A172 (cell line): ENCODE results near the gene YDJC. TPM values are rescaled to one million over a fixed set of nuclear protein-coding genes. Genes with fewer than 3 reads are reported as not detected.
A peak's percentile ranks its signal among the peaks of the same experiment; 100 is the strongest.
"Not testable (repeated sequence)": the region's sequence is repeated elsewhere in the genome, so short reads cannot be mapped to it uniquely, and the experiment has no call there.

Experiments used
- DNase-seq: peaks from one replicate; pipeline ENCODE4 v3.0.0-alpha.2; 2015; ENCODE audit warnings: low spot score
- total RNA-seq: library from RNA; depleted of rRNA; stranded (reverse); fragments of >200 nt; shearing (Covaris generic); gene quantifications from 2 replicates; pipeline ENCODE4 v1.2.3, GENCODE V29; 2014

The YDJC gene
- total RNA-seq, 1 experiment from 2014 or later = 15.1 TPM

- no peak for DNase-seq
Observed at GRCh38 chr22:21651521-21652009, 21.7 kb upstream of the YDJC start.

DNA sequence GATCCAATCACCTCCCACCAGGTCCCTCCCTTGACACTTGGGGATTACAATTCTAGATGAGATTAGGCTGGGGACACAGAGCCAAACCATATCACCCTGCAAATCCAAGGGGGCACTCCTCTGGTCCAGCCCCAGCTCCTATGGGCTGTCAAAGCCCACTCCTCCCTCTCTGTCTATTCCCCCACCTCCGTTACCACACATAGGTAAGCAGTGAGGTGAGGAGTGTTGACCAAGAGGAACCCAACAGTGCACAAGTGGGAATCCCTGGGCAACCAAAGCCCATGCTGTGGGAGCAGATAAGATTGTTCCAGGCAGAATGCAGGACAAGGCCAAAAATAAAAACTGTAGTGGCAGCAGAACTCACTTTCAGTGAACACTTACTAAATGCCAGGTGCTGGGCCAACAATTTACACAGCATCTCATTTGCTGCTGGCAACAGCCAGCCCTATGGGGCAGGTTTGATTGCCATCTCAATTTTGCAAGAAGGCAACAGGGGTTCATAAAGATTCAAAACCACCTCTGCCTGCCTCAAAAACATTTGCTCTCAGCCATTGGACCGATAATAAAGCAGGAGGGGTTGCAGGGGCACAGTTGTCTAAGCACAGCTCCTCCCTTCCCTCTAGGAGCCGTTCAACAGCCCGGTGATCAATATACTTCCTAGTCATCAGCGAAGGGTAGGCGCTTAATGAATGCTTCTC, 21.1 kb upstream of the YDJC start:
- DNase-seq = no peak

- DNase-seq = no peak
Observed at GRCh38 chr22:21650280-21650679, 20.5 kb upstream of the YDJC start.

GRCh38 chr22:21646608-21647590, 17.1 kb upstream of the YDJC start:
- peak; percentile 49 for DNase-seq

DNA sequence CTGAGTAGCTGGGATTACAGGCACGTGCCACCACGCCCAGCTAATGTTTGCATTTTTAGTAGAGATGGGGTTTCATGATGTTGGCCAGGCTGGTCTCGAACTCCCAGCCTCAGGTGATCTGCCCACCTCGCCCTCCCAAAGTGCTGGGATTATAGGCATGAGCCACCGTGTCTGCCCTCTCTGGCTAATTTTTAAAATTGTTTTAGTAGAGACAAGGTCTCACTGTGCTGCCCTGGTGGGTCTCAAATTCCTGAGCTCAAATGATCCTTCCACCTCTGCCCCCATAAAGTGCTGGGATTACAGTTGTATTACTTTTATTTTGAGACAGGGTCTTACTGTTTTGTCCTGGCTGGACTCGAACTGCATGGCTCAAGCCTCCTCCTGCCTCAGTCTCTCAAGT, 15.7 kb upstream of the YDJC start:
- not testable (repeated sequence) for DNase-seq

- no peak for DNase-seq
Observed at GRCh38 chr22:21643533-21644357, 13.9 kb upstream of the YDJC start.

GRCh38 chr22:21642584-21643448, 13.0 kb upstream of the YDJC start:
- no peak for DNase-seq

DNA sequence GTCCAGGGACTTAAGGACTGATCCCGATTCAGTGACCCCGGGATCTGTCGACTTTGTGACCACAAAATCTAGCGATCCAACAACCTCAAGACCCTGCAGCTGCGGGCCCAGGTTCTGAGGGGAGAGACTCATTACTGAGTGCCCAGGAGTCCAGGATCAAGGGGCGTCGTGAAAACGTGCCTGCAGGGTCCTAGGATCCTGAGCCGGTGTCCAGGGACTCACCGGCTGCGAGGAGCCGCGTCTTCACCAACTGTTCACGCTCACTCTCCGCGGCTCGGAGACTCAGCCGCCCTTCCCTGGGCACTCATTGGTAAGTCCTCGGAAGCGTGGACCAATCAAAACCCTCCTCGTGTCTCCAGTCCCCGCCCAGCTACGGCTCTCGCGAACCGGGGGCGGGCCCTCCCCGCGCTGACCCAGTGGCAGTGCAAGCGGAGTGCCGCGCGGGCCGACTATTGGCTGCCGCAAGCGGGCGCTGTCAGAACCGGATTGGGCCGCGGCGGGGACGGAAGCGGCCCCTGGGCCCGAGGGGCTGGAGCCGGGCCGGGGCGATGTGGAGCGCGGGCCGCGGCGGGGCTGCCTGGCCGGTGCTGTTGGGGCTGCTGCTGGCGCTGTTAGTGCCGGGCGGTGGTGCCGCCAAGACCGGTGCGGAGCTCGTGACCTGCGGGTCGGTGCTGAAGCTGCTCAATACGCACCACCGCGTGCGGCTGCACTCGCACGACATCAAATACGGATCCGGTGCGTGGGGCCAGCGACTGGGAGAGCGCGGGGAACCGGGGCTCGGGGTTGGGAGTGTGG, 12.2 kb upstream of the YDJC start, which contains the start of gene SDF2L1:
Gene SDF2L1, plus strand, starts transcription at position 514 of the 795 bp plus-strand sequence. Its CDS starts 35 bp downstream, at position 549.
- DNase-seq = peak; percentile 76

- peak; percentile 10 for DNase-seq
Observed at GRCh38 chr22:21641417-21641788, 11.6 kb upstream of the YDJC start.

GRCh38 chr22:21640810-21641209, 11.0 kb upstream of the YDJC start:
- DNase-seq = no peak

- no peak for DNase-seq
Observed at GRCh38 chr22:21639359-21639758, 9.5 kb upstream of the YDJC start.

DNA sequence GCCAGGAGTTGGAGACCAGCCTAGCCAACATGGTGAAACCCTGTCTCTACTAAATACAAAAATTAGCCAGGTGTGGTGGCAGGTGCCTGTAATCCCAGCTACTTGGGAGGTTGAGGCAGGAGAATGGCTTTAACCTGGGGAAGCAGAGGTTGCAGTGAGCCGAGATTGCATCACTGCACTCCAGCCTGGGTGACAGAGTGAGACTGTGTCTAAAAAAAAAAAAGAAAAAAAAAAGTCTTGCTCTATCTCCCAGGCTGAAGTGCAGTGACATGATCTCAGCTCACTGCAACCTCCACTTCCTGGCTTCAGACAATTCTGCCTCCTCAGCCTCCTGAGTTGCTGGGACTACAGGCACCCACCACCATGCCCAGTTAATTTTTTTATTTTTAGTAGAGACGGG, 7.6 kb upstream of the YDJC start:
- not testable (repeated sequence) for DNase-seq

DNA sequence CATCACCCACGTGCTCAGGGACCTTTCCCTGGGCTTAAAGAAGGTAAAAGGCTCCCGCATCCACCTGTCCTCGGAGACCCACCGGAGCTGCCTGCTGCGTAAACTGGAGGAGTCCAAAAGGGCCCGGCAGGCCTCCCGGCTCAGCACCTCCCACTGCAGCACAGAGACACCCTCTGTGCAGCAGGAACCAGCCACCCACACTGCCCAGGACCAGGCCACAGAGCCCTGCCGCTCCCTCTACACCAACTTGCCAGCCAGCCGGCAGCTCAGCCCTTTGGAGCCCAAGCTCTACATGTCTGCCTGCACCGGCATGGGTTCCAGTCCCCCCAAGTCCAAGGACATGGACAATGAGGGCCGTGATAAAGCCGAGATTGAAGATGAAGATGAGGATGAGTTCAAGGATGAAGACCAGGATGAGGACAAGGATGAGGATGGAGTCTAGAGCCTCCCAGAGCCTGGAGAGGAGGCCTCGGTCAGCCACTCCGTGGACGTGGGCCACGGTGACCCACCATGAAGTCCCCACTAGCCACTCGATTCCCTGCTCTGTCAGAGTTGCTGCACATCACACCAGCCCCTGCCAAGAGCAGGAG, 6.9 kb upstream of the YDJC start:
- DNase-seq = no peak

DNA sequence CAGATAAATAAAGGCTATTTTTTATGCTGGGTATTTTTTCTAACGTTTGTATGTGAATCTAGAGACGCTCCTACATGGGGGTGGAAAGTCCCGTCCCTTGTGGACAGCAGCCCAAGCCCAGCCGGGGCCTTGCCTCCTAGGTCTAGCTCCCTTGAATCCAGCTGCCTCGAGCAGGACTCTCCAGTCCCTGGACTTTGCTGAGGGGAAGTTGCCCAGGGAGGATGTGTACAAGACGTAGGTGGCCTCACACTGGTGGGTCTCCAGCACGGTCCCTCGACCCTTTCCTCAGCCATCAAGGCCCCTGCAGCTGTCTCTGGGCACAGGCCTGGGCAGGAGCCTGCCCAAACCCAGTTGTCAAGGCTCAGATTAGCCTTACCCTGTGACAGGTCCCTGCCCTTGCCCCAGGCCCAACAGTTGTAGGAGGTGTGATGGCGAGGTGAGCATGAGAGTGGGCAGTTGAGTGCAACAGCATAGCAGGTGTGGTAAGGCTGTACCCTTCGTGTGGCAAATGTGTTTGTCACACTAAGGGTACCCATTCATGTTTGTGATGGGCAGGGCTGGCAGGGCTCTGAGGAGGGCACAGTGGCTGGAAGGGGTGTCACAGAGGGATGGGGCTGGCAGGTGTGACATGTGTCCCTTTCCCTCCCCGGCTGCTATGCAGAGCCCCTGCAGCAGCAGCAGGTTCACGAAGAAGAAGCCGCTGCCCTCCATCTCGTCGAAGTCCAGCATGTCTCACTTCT, 6.1 kb upstream of the YDJC start:
- DNase-seq = no peak

DNA sequence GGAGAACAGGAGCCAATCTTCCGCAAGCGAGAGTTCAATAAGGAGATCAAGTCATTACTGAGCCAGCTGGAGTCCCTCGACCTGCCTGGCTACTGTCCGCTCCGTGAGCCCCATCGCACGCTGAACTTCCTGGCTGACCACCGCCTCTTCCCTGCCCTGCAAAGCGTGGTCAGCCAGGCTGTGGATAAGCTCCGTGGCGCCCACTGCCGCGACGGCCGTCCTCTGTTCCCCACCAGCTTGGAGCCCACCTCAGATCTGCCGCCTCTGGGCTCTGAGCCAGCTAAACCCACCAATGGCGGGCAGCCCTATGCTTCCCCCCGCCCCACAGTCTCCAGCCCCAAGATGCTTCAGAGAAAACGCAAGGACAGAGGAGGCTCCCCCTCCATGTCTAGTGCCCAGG, 5.0 kb upstream of the YDJC start:
- DNase-seq = no peak

DNA sequence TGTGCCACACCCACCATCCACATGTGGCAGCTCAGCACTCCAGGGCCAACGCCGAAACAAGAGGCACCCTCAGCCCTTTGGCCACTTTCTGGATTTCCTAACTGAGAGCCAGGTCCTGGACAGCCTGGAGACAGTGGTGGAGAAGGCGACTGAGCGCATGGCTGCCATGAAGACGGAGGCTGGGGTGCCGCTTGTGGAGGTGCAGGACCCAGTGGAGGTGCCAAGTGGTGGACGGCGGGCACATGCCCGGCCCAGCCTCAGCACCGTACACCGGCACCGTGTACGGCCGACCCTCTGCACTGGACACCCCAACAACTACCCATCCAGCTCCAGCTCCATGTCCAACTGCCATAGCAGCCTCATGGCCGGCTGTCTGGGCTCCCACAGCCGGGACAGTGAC, 4.3 kb upstream of the YDJC start:
- no peak for DNase-seq

DNA sequence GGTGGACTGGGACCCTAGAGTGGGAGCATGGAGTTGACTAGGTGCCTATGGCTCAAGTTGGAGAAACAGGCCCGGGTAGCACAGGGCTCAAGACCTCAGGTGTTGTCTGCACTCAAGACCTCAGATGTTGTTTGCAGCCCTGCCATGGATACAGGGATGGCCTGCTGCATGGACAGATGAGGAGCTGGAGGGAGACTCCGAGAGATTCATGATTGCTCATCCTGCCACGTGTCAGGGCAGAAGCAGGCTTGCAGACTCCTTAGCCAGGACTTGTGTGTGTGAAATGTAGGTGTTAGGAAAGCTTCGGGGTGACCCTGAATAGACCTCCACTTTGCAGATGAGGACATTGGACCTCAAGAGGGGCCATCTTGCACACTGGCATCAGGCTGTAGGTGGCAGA, 3.7 kb upstream of the YDJC start:
- no peak for DNase-seq

DNA sequence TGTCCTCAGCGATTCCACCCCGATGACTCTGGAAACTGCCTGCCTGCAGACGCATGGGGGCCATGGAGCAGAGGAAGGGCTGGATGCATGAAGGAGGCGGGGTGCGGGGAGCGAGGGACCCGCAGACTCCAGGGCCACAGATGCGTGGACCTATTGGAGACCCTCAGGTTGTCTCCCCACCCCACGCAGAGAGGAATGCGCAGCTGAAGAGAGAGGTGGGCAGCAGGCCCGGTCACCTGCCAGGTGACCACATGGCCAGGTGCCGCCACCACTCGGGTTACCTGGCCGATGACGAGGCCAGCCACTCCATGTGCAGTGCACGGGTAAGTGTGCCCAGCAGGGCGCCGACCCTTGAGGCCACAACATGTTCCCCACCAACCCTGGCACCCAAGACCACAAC, 3.1 kb upstream of the YDJC start:
- DNase-seq = no peak
